ENCODE results near the gene KCTD12. TPM values are rescaled to one million over a fixed set of nuclear protein-coding genes. Genes with fewer than 3 reads are reported as not detected.
"Not testable (repeated sequence)": the region's sequence is repeated elsewhere in the genome, so short reads cannot be mapped to it uniquely, and the experiment has no call there.

Gene KCTD12
- 118 and 167 TPM in 2 replicates for total RNA-seq

DNA sequence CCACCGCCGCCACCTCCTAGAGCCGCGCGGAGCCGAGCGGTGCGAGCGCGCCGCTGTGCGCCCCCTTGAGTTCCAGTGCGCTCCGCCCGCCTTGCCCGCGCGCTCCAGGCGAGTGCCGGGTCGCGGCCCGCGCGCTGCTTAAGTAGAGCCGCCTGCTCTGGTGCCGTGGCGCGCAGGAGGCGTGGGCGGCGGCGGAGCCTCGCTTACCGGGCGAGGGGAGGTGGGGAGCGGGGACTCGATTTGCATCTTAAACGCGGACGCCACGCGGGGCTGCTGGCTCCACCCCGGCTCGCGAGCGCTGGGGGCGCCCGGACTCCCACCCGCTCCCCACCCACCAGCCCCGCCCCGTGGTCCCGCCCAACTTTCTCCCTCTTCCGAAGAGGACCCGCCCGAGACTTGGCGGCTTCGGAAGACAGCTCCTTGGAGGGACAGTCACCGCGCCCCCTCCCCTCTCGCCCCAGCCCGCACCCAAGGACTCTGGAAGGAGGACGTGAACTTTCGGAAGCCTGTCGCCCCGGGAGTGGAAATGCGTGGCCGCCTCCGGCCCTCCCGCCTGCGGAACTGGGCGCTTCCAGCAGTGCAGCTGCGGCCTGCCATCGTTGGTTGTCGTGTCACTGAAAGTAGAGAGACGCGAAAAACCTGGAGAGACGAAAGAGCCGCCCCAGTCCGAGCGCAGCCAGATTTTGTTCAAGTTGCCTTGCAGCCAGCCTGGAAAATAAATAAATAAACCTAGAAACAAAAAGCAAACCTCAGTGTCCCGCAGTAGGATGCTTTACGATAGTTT lies at the start of gene KCTD12:
KCTD12 (minus strand) TSS at position 114 of the 784 bp plus-strand sequence. CDS start 257 bp downstream, outside the sequence.
- no peak for DNase-seq (ENCODE audit: extremely low read depth, low read depth, low spot score)

DNA sequence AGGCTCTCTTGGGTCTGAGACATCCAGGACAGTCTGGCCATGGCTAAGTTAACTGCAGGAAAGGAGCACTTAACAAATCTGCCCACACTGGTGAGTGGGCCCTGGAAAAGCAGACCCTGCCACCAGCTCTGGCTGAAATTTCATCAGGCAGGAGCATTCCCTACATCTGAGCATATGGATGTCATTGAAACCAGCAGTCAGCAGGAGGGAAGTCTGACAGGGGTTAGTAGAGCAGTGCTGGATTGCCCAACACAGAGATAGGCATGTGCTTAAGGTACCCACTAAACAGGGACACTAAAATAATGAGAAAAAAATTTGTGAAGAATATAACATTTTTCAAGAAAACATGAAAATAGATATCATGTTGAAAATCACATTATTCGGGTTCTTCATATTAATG lies 48.5 kb upstream of the KCTD12 start:
- no peak for DNase-seq (ENCODE audit: extremely low read depth, low read depth, low spot score)

DNA sequence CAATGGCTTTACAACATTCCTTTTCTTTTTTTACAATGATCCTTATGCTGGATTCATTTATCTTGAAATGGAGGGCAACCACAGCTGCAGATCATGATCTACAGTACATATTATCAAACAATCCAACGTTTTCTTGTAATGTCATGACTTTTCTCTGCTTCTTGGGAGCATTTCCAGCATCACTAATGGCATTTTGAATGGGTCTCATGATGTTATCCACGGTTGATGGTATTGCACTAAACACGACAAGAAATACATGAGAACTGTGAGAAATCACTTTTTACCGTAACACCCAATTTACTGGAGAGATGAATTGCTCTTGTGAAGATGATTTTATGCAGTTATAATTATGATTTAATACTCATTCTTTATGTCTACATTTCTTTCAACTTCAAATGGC lies 45.9 kb upstream of the KCTD12 start:
- no peak for DNase-seq (ENCODE audit: extremely low read depth, low read depth, low spot score)

DNA sequence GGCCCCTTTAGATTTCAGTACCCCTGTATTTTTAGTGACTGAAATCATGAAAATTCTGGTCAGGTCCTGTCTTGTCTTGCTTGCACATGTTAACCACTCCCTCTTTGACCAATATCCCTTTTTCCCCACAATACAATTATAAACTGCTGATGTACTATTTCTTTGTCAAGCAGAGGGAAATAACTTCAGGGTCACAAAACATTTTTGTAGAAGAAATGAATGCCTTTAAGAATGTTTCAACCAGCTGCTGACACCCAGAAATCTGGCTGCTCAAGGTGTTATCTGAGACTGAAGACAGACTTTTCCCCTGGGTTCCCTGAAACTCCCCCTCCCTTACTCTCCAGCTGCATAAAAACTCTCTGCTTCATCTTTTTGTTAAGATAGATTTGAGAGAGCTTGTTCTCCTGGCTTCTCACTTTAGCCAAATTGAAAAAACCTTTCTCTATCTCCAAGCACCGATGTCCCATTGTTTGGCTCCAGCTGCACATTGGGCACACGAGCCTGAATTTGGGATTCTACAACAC lies 43.7 kb upstream of the KCTD12 start:
- DNase-seq (ENCODE audit: extremely low read depth, low read depth, low spot score) = no peak

DNA sequence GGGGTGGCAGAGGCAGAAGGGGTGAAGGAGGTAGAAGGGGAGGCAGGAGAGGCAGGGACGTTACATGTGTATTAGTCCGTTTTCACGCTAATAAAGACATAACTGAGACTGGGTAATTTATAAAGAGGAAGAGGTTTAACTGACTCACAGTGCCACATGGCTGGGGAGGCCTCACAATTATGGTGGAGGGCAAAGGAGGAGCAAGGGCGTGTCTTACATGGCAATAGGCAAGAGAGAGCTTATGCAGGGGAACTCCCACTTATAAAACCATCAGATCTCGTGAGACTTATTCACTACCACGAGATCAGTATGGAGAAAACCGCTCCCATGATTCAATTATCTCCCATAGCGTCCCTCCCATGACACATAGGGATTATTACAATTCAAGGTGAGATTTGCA lies 43.1 kb upstream of the KCTD12 start:
- no peak for DNase-seq (ENCODE audit: extremely low read depth, low read depth, low spot score)

GRCh38 chr13:76928456-76928855 lies 42.3 kb upstream of the KCTD12 start:
- no peak for DNase-seq (ENCODE audit: extremely low read depth, low read depth, low spot score)

DNA sequence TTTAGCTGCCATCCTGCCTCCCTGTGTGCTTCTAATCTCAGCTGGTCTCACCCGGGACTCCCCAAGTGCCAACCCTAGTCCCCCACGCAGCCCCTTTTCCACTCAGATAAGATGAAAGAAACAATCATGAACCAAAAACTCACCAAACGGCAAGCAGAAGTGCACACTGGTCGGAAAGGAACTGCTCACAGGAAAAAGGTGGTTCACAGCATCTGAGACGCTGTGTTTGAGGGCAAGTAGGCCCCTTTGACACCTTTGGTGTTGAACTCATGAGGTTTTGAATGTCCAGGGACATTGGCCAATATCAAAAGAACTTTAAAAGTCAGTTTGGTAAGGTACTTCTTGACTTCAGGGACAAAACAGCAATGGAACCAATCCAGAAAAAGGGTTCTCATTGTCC lies 41.8 kb upstream of the KCTD12 start:
- no peak for DNase-seq (ENCODE audit: extremely low read depth, low read depth, low spot score)

DNA sequence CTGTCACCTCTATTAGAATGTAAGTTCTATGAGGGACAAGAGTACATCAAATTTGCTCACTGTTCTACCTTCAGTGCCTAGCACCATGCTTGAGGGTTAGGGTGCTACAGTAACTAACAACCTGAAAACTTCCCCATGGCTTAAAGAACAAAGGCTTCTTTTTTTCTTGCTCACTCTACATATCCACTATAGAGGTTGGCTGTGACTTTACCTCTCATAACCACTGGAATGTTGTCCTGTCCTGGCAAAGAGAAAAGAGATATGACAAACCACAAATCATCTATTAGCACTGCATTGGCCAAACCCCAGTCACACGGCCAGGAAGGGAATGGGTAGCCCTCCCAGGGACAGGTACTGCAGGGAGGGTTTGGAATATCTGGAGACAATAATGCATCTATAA lies 38.9 kb upstream of the KCTD12 start:
- DNase-seq (ENCODE audit: extremely low read depth, low read depth, low spot score) = no peak

- DNase-seq (ENCODE audit: extremely low read depth, low read depth, low spot score) = no peak
These were observed 35.3 kb upstream of the KCTD12 start for GRCh38 chr13:76921516-76921915.

DNA sequence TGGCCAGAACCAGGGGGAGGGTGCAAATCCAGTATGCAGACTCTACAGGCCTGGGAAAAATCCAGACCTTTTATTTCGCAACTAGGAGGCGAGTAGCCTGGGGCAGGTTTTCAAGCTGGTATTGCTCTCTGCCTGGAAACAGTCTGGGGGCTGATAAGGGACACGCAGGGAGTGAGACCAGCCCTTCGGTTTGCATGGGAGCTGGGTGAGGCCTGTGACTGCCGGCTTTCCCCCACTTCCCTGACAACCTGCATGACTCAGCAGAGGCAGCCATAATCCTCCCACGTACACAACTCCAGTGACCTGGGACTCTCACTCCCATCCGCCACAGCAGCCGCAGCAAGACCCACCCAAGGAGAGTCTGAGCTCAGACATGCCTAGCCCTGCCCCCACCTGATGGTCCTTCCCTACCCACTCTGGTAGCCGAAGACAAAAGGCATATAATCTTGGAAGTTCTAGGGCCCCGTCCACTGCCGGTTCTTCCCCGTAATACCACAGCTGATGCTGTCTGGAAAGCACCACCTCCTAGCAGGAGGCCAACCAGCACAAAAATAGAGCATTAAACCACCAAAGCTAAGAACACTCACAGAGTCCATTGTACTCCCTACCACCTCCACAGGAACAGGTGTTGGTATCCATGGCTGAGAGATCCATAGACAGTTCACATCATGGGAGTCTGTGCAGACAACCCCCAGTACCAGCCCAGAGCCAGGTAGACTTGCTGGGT lies 31.7 kb upstream of the KCTD12 start:
- DNase-seq (ENCODE audit: extremely low read depth, low read depth, low spot score) = not testable (repeated sequence)

DNA sequence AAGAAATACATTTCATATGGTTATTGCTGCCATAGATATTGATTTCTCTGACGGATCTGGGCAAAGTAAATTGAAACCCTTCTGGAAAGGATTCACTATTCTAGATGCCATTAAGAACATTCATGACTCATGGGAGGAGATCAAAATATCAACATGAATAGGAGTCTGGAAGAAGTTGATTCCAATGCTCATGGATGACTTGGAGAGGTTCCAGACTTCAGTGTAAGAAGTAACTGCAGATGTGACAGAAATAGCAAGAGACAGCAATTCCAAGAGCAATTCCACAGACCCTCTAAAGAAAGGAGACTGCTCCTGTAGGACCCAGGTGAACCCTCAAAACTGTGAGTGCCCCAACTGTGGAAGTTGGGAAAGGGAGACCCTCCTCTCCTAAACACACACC lies 30.9 kb upstream of the KCTD12 start:
- no peak for DNase-seq (ENCODE audit: extremely low read depth, low read depth, low spot score)

GRCh38 chr13:76913898-76914297 lies 27.7 kb upstream of the KCTD12 start:
- no peak for DNase-seq (ENCODE audit: extremely low read depth, low read depth, low spot score)

DNA sequence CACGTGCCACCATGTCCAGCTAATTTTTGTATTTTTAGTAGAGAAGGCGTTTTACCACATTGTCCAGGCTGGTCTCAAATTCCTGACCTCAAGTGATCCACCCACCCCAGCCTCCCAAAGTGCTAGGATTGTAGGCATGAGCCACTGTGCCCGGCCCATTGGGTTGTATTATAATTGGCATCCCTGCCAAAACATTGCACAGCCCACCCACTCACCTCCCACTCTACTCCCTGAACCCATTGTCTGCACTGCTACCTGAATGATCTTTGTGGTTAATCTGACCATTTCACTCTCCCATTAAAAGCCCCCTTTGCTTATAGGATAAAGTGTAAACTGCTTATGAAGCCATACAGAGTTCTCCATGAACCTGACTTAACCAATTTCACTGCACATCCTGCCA lies 26.3 kb upstream of the KCTD12 start:
- no peak for DNase-seq (ENCODE audit: extremely low read depth, low read depth, low spot score)

- DNase-seq (ENCODE audit: extremely low read depth, low read depth, low spot score) = no peak
These were observed 18.3 kb upstream of the KCTD12 start for GRCh38 chr13:76904507-76904906.

- DNase-seq (ENCODE audit: extremely low read depth, low read depth, low spot score) = no peak
These were observed 17.4 kb upstream of the KCTD12 start for GRCh38 chr13:76903544-76904162.

GRCh38 chr13:76899066-76899465 lies 12.9 kb upstream of the KCTD12 start:
- not testable (repeated sequence) for DNase-seq (ENCODE audit: extremely low read depth, low read depth, low spot score)

GRCh38 chr13:76897171-76897570 lies 11.0 kb upstream of the KCTD12 start:
- DNase-seq (ENCODE audit: extremely low read depth, low read depth, low spot score) = not testable (repeated sequence)

GRCh38 chr13:76894401-76895110 lies 8.4 kb upstream of the KCTD12 start:
- DNase-seq (ENCODE audit: extremely low read depth, low read depth, low spot score) = no peak

DNA sequence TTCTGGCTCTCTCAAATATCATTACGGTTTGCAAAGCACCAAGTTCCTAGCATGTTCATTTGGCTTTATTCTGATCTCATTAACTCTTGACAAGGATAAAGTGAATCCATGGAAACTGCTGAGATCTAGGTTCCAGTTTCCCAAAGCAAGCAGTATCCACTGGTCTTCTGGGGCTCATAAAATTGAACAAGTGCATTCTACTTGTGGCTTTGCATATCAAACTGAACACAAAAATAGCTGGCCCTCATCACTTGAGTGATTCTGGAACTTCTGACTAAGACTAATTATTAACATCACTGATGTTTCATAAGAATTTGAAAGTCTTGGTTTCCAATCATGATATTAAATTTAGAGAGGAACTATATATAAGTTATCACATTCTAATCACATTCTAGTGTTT lies 6.3 kb upstream of the KCTD12 start:
- DNase-seq (ENCODE audit: extremely low read depth, low read depth, low spot score) = no peak

GRCh38 chr13:76890021-76890420 lies 3.8 kb upstream of the KCTD12 start:
- no peak for DNase-seq (ENCODE audit: extremely low read depth, low read depth, low spot score)

DNA sequence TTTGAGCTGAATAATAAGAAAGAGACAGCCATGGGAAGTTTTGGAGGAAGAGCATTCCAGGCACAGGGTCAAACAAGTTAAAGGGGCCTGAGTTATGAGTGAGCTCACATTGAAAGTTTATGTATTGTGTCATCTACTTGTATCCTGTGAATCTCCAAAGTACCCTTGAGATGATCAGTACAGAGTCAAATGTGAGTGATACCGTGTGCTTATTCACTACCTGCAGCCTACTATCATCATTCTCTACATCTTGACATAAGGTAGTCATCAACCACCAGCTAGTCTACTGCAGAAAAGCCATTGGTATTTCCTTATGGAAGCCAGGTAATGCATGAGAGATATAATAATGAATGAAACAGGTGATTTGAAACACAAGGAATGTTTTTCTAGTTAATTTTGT lies 3.0 kb upstream of the KCTD12 start:
- no peak for DNase-seq (ENCODE audit: extremely low read depth, low read depth, low spot score)
